ENCODE measurements around the gene PUDP.

The PUDP gene

DNA sequence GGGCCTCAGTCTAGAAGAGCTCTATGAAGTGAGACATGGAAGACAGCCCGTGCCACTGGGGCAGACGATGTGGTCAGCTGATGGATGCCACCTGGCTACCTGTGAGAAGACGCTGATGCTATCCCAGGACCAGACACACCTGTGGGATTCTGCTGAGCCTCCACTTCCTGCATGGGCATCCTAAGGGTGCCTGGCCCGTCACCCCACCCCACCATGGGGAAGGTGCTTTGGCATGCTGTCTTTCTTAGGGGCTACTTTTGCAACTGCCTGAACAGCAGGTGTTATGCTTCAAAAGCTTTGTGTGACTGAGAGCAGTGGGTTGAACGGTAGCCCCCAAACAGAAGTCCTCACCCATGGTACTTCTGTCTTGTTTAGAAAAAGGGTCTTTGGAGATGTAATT lies 65.4 kb downstream of the PUDP start:
- TF ChIP-seq, protein P1, sequence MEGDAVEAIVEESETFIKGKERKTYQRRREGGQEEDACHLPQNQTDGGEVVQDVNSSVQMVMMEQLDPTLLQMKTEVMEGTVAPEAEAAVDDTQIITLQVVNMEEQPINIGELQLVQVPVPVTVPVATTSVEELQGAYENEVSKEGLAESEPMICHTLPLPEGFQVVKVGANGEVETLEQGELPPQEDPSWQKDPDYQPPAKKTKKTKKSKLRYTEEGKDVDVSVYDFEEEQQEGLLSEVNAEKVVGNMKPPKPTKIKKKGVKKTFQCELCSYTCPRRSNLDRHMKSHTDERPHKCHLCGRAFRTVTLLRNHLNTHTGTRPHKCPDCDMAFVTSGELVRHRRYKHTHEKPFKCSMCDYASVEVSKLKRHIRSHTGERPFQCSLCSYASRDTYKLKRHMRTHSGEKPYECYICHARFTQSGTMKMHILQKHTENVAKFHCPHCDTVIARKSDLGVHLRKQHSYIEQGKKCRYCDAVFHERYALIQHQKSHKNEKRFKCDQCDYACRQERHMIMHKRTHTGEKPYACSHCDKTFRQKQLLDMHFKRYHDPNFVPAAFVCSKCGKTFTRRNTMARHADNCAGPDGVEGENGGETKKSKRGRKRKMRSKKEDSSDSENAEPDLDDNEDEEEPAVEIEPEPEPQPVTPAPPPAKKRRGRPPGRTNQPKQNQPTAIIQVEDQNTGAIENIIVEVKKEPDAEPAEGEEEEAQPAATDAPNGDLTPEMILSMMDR (conservative IDR thresholded peaks at IDR 0.05; ENCODE audit: low read depth, low read length), result no peak
- H3K4me2 ChIP-seq, result no peak overlapping the region; the same call in 1 of the 2 replicates
- H3K27ac ChIP-seq, result no peak overlapping the region
- peaks cover 21% of the 10 kb centered on the region for H3K4me1 ChIP-seq (ENCODE audit: low read depth, poor library complexity, severe bottlenecking)
- H3K79me2 ChIP-seq (ENCODE audit: insufficient read depth, low read depth), result no peaks in the 10 kb centered on the region; the same call in 1 of the 2 replicates
- H2AFZ ChIP-seq (ENCODE audit: low read depth), result no peak overlapping the region
- no peaks in the 10 kb centered on the region for H3K36me3 ChIP-seq (ENCODE audit: insufficient read depth)
- H3K9ac ChIP-seq, result no peak overlapping the region
- H3K4me3 ChIP-seq (IDR thresholded peaks at IDR 0.05; ENCODE audit: insufficient read depth, low read depth, low read length), result no peak overlapping the region
- no peaks in the 10 kb centered on the region for H3K27me3 ChIP-seq (ENCODE audit: insufficient read depth, low read depth)
- H4K20me1 ChIP-seq (ENCODE audit: insufficient read depth), result peaks cover 3% of the 10 kb centered on the region; the same call in 1 of the 2 replicates

DNA sequence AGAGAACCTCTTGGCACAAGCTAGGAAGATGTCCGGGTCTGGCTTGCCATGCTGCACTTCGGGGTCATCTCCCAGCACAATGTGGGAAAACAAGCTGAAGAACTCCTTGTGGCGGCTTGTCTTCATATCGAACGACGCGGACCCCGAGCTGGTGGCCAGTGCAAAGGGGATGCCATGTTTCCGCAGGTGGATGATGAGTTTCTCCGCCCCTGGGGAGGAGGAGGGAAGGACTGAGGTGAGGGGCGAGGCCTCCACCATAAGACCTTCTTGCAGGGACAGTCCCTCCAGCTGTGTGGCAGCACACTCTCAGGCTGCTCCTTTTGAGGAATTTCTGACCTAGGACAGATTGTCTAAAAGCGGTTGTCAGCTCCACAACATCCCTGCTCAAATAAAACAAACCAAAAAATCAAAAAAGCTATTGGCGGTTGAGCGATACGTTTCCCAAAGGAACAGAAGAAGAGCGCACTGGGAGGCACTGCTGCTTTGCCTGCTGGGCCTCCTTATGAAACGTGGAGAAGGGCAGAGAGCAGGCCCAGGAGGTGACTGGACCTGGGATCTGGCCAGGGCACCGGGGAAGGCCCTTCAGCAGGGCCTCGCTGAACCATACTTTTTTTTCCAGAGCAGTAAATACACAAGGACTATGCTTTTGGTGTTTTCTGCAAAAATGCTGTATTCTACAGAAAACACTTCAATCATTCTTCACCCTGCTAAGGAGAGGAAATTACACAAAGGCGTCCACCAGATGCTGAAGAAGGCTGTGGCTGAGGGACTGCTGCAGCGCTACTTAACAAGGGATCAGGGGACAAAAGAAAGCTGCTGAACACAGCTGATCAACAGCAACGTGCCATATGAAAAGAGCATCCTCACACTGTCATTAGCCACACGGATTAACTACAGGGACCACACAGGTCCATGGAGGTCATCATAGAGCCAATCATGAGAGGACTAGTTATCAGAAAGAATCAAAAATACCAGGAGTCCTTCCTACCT lies 70.4 kb downstream of the PUDP start:
- H3K36me3 ChIP-seq (ENCODE audit: insufficient read depth), result no peaks in the 10 kb centered on the region
- H3K4me3 ChIP-seq (IDR thresholded peaks at IDR 0.05; ENCODE audit: insufficient read depth, low read depth, low read length), result no peak overlapping the region
- no peak overlapping the region for H2AFZ ChIP-seq (ENCODE audit: low read depth)
- no peaks in the 10 kb centered on the region for H3K27me3 ChIP-seq (ENCODE audit: insufficient read depth, low read depth)
- no peak overlapping the region for H3K27ac ChIP-seq
- H3K79me2 ChIP-seq (ENCODE audit: insufficient read depth, low read depth), result no peaks in the 10 kb centered on the region; the same call in 1 of the 2 replicates
- H3K9ac ChIP-seq, result no peak overlapping the region
- no peak overlapping the region for H3K4me2 ChIP-seq
- no peaks in the 10 kb centered on the region for H4K20me1 ChIP-seq (ENCODE audit: insufficient read depth)
- TF ChIP-seq, protein P1 (conservative IDR thresholded peaks at IDR 0.05; ENCODE audit: low read depth, low read length), result no peak
- H3K4me1 ChIP-seq (ENCODE audit: low read depth, poor library complexity, severe bottlenecking), result no peaks in the 10 kb centered on the region

DNA sequence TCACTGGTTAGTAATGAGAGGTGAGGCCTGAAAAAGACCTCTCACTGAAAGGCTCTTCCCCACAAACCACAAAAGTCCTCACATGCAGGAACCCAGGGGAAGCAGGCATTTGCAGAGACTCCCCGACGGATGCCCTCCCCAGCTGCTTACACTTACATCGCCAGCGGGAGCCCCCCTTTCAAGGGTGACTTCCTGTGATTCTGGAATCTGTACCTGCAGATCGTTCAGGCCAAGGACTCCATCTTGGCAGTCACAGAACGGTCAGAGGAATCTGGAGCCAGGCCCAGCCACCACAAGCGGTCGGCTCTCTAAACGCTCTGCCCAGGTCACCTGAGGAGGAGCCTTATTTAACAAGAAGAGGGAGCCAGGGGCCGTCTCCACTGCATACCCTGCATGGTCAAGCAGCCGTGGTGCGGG lies 71.7 kb downstream of the PUDP start:
- Histone ChIP-seq H3K4me1 (ENCODE audit: low read depth, poor library complexity, severe bottlenecking) (no peaks in the 10 kb centered on the region), H3K36me3 (ENCODE audit: insufficient read depth) (no peaks in the 10 kb centered on the region), H3K4me2 (no peak overlapping the region), H3K27ac (no peak overlapping the region), H4K20me1 (ENCODE audit: insufficient read depth) (no peaks in the 10 kb centered on the region), H3K4me3 (IDR thresholded peaks at IDR 0.05; ENCODE audit: insufficient read depth, low read depth, low read length) (no peak overlapping the region), H3K79me2 (ENCODE audit: insufficient read depth, low read depth) (no peaks in the 10 kb centered on the region; the same call in 1 of the 2 replicates), H3K9ac (no peak overlapping the region), H2AFZ (ENCODE audit: low read depth) (no peak overlapping the region), H3K27me3 (ENCODE audit: insufficient read depth, low read depth) (no peaks in the 10 kb centered on the region)
- TF ChIP-seq, protein P1 (conservative IDR thresholded peaks at IDR 0.05; ENCODE audit: low read depth, low read length), result no peak

DNA sequence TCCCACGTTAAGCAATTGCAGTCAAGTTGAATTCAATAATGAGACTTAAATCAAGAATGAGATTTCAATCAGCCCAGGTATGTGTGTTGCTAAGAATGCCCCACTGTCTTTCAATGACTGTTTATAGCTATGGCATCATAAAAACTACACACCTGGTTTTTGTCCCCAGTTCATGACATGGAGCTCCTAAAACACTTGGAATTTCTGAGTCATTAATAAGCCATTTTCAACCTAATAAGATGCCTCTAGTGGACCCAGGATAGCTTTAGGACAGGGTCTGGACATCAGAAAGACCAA lies 73.1 kb downstream of the PUDP start:
- Histone ChIP-seq H3K9ac (no peak overlapping the region), H3K27ac (no peak overlapping the region), H4K20me1 (ENCODE audit: insufficient read depth) (no peaks in the 10 kb centered on the region), H3K36me3 (ENCODE audit: insufficient read depth) (no peaks in the 10 kb centered on the region), H3K4me3 (IDR thresholded peaks at IDR 0.05; ENCODE audit: insufficient read depth, low read depth, low read length) (no peak overlapping the region), H3K79me2 (ENCODE audit: insufficient read depth, low read depth) (no peaks in the 10 kb centered on the region; the same call in 1 of the 2 replicates), H2AFZ (ENCODE audit: low read depth) (no peak overlapping the region), H3K4me2 (no peak overlapping the region), H3K27me3 (ENCODE audit: insufficient read depth, low read depth) (no peaks in the 10 kb centered on the region), H3K4me1 (ENCODE audit: low read depth, poor library complexity, severe bottlenecking) (no peaks in the 10 kb centered on the region)
- TF ChIP-seq, protein P1 (conservative IDR thresholded peaks at IDR 0.05; ENCODE audit: low read depth, low read length), result no peak

All from KMS-11 (cell line).